Effector memory CD4-positive, alpha-beta T cell (primary cell): ENCODE measurements around the gene SIX4.

ENCODE experiments used
- DNase-seq, 3 donors: peaks; one replicate each; pipeline ENCODE4 v3.0.0-alpha.2; 2020
- H3K27ac ChIP-seq: 2 replicates; pipeline ENCODE4 v1.7.0; 2013; ENCODE audit warnings: mild to moderate bottlenecking, low read length, moderate library complexity; ENCODE audit not compliant: insufficient read depth, poor library complexity, severe bottlenecking
- H3K27me3 ChIP-seq: replicated peaks from 2 replicates; pipeline ENCODE4 v1.7.0; 2013; ENCODE audit warnings: mild to moderate bottlenecking, low read length; ENCODE audit not compliant: insufficient read depth, control insufficient read depth, poor library complexity, severe bottlenecking
- H3K36me3 ChIP-seq: 2 replicates; pipeline ENCODE4 v1.7.0; 2013; ENCODE audit warnings: mild to moderate bottlenecking, low read length, moderate library complexity; ENCODE audit not compliant: control insufficient read depth, insufficient read depth
- H3K4me1 ChIP-seq: 2 replicates; pipeline ENCODE4 v1.7.0; 2013; ENCODE audit warnings: low read length, mild to moderate bottlenecking; ENCODE audit not compliant: control insufficient read depth, insufficient read depth, poor library complexity, severe bottlenecking
- H3K4me3 ChIP-seq: 2 replicates; pipeline ENCODE4 v1.7.0; 2013; ENCODE audit warnings: low read length, low read depth, mild to moderate bottlenecking; ENCODE audit not compliant: insufficient read depth, poor library complexity, severe bottlenecking
- H3K9me3 ChIP-seq: 2 replicates; pipeline ENCODE4 v1.7.0; 2013; ENCODE audit warnings: mild to moderate bottlenecking, low read length, moderate library complexity; ENCODE audit not compliant: control insufficient read depth

The SIX4 gene

GRCh38 chr14:60695327-60695726 is 28.8 kb downstream of the SIX4 start:
- H3K4me3 ChIP-seq: no peak overlapping the region
- peaks cover 2% of the 10 kb centered on the region for H3K9me3 ChIP-seq
- H3K27me3 ChIP-seq: no peaks in the 10 kb centered on the region
- DNase-seq: no peak
- H3K27ac ChIP-seq: no peak overlapping the region
- H3K4me1 ChIP-seq: no peaks in the 10 kb centered on the region
- H3K36me3 ChIP-seq: no peaks in the 10 kb centered on the region

GRCh38 chr14:60691383-60692113 is 32.6 kb downstream of the SIX4 start:
- no peak overlapping the region for H3K27ac ChIP-seq
- H3K9me3 ChIP-seq: no peaks in the 10 kb centered on the region
- H3K4me1 ChIP-seq: no peaks in the 10 kb centered on the region
- no peaks in the 10 kb centered on the region for H3K36me3 ChIP-seq
- no peaks in the 10 kb centered on the region for H3K27me3 ChIP-seq
- H3K4me3 ChIP-seq: no peak overlapping the region
- no peak for DNase-seq

- Histone ChIP-seq H3K27ac (no peak overlapping the region), H3K9me3 (no peaks in the 10 kb centered on the region), H3K4me1 (no peaks in the 10 kb centered on the region), H3K4me3 (no peak overlapping the region), H3K27me3 (peaks cover 6% of the 10 kb centered on the region), H3K36me3 (no peaks in the 10 kb centered on the region)
- no peak for DNase-seq
These were observed 37.3 kb downstream of the SIX4 start for GRCh38 chr14:60686865-60687264.

- Histone ChIP-seq H3K27me3 (peaks cover 6% of the 10 kb centered on the region), H3K27ac (no peak overlapping the region), H3K4me1 (no peaks in the 10 kb centered on the region), H3K9me3 (no peaks in the 10 kb centered on the region), H3K4me3 (no peak overlapping the region), H3K36me3 (no peaks in the 10 kb centered on the region)
- DNase-seq: no peak
These were observed 39.9 kb downstream of the SIX4 start for GRCh38 chr14:60684203-60684602.

GRCh38 chr14:60681271-60681670 is 42.9 kb downstream of the SIX4 start:
- no peaks in the 10 kb centered on the region for H3K4me1 ChIP-seq
- H3K36me3 ChIP-seq: no peaks in the 10 kb centered on the region
- no peak for DNase-seq
- peaks cover 6% of the 10 kb centered on the region for H3K27me3 ChIP-seq
- no peaks in the 10 kb centered on the region for H3K9me3 ChIP-seq
- H3K4me3 ChIP-seq: no peak overlapping the region
- H3K27ac ChIP-seq: no peak overlapping the region

- no peak overlapping the region for H3K27ac ChIP-seq
- H3K36me3 ChIP-seq: no peaks in the 10 kb centered on the region
- peaks cover 6% of the 10 kb centered on the region for H3K27me3 ChIP-seq
- DNase-seq: no peak
- no peaks in the 10 kb centered on the region for H3K9me3 ChIP-seq
- H3K4me1 ChIP-seq: no peaks in the 10 kb centered on the region
- H3K4me3 ChIP-seq: no peak overlapping the region
These were observed 43.6 kb downstream of the SIX4 start for GRCh38 chr14:60680511-60680910.

- H3K27ac ChIP-seq: no peak overlapping the region
- peaks cover 5% of the 10 kb centered on the region for H3K27me3 ChIP-seq
- H3K9me3 ChIP-seq: no peaks in the 10 kb centered on the region
- H3K36me3 ChIP-seq: no peaks in the 10 kb centered on the region
- no peak for DNase-seq
- no peak overlapping the region for H3K4me3 ChIP-seq
- no peaks in the 10 kb centered on the region for H3K4me1 ChIP-seq
These were observed 44.4 kb downstream of the SIX4 start for GRCh38 chr14:60679566-60680258.

GRCh38 chr14:60677701-60678100 is 46.5 kb downstream of the SIX4 start:
- no peaks in the 10 kb centered on the region for H3K27me3 ChIP-seq
- H3K9me3 ChIP-seq: no peaks in the 10 kb centered on the region
- no peak overlapping the region for H3K4me3 ChIP-seq
- H3K4me1 ChIP-seq: no peaks in the 10 kb centered on the region
- H3K36me3 ChIP-seq: no peaks in the 10 kb centered on the region
- H3K27ac ChIP-seq: no peak overlapping the region
- no peak for DNase-seq

GRCh38 chr14:60670989-60671388 is 53.2 kb downstream of the SIX4 start:
- H3K9me3 ChIP-seq: no peaks in the 10 kb centered on the region
- no peaks in the 10 kb centered on the region for H3K4me1 ChIP-seq
- H3K36me3 ChIP-seq: no peaks in the 10 kb centered on the region
- H3K27me3 ChIP-seq: no peaks in the 10 kb centered on the region
- no peak overlapping the region for H3K4me3 ChIP-seq
- no peak for DNase-seq
- H3K27ac ChIP-seq: no peak overlapping the region

- Histone ChIP-seq H3K9me3 (no peaks in the 10 kb centered on the region), H3K27ac (no peak overlapping the region), H3K4me3 (no peak overlapping the region), H3K27me3 (no peaks in the 10 kb centered on the region), H3K4me1 (no peaks in the 10 kb centered on the region), H3K36me3 (no peaks in the 10 kb centered on the region)
- DNase-seq: no peak
These were observed 55.6 kb downstream of the SIX4 start for GRCh38 chr14:60668431-60669112.
